HUDEP-2 (cell line): Measurements from ENCODE around the gene EPM2AIP1.
"Not testable (repeated sequence)": the region's sequence is repeated elsewhere in the genome, so short reads cannot be mapped to it uniquely, and the experiment has no call there.

Experiments used
- DNase-seq, 76 experiments: peaks; one replicate each; lab custom pipeline; 2025; ENCODE audit not compliant: unreplicated experiment in 76 of 76; lab: John Stamatoyannopoulos, UW

EPM2AIP1 gene

GRCh38 chr3:36993326-36994283, 674 bp upstream of the EPM2AIP1 start, which contains the start of gene MLH1:
MLH1 (plus strand) TSS chr3:36993518; CDS start chr3:36993548, 30 bp downstream.
- no peak for DNase-seq

GRCh38 chr3:36991923-36992805, 767 bp downstream of the EPM2AIP1 start:
- DNase-seq = no peak

- no peak for DNase-seq
Observed at GRCh38 chr3:36991147-36991546, 1.8 kb downstream of the EPM2AIP1 start.

- DNase-seq = no peak
Observed at GRCh38 chr3:36989568-36989967, 3.4 kb downstream of the EPM2AIP1 start.

- DNase-seq = no peak
Observed at GRCh38 chr3:36989005-36989404, 3.9 kb downstream of the EPM2AIP1 start.

GRCh38 chr3:36988356-36988755, 4.6 kb downstream of the EPM2AIP1 start:
- no peak for DNase-seq

- no peak for DNase-seq
Observed at GRCh38 chr3:36981006-36981405, 11.9 kb downstream of the EPM2AIP1 start.

- peak in 2 of 76 experiments; percentile 5 to 14 for DNase-seq
Observed at GRCh38 chr3:36973139-36973538, 19.8 kb downstream of the EPM2AIP1 start.

- DNase-seq = no peak
Observed at GRCh38 chr3:36972163-36972562, 20.8 kb downstream of the EPM2AIP1 start.

GRCh38 chr3:36969540-36970432, 23.1 kb downstream of the EPM2AIP1 start:
- DNase-seq = peak in 74 of 76 experiments; percentile 45 to 99 (median 94)

GRCh38 chr3:36969085-36969484, 23.8 kb downstream of the EPM2AIP1 start:
- no peak for DNase-seq

- no peak for DNase-seq
Observed at GRCh38 chr3:36965440-36965839, 27.5 kb downstream of the EPM2AIP1 start.

- no peak for DNase-seq
Observed at GRCh38 chr3:36964817-36965216, 28.1 kb downstream of the EPM2AIP1 start.

GRCh38 chr3:36964331-36964730, 28.6 kb downstream of the EPM2AIP1 start:
- no peak for DNase-seq

- DNase-seq = not testable (repeated sequence)
Observed at GRCh38 chr3:36963008-36963407, 29.9 kb downstream of the EPM2AIP1 start.

- DNase-seq = no peak
Observed at GRCh38 chr3:36960502-36960901, 32.4 kb downstream of the EPM2AIP1 start.

GRCh38 chr3:36959821-36960220, 33.1 kb downstream of the EPM2AIP1 start:
- peak in 1 of 76 experiments; percentile 1 for DNase-seq

GRCh38 chr3:36957862-36958686, 34.9 kb downstream of the EPM2AIP1 start:
- peak in 72 of 76 experiments; percentile 25 to 95 (median 72) for DNase-seq

GRCh38 chr3:36957063-36957462, 35.9 kb downstream of the EPM2AIP1 start:
- peak in 9 of 76 experiments; percentile 1 to 46 (median 5) for DNase-seq
